ENCODE measurements around the gene ETV1.

DNA sequence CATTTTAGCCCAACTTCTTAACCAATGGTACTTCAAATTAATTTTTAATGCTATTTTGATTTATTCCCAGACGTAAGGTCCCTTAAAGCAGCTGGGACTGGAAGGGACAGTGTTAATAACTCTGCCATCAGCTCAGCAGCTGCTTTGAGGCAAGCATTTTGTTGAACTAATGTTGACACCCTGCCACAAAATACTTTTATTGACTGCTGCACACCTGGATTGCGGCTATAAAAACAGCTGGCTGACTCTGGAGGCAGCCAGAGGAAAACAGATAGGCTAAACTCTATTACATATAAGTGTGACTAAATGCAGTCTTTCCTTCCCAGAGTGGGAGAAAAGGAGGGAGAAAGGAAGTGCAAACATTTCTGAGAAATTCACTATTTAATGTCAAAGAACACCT is 77.6 kb downstream of the ETV1 start:
- TF ChIP-seq CTCF (IDR thresholded peaks at IDR 0.05; ENCODE audit: poor library complexity, severe bottlenecking) (no peak), TAF1 (IDR thresholded peaks at IDR 0.05; ENCODE audit: low read depth) (no peak), POLR2AphosphoS5 (IDR thresholded peaks at IDR 0.05) (no peak), RAD21 (conservative IDR thresholded peaks at IDR 0.05) (no peak)
- TF ChIP-seq, protein P1, sequence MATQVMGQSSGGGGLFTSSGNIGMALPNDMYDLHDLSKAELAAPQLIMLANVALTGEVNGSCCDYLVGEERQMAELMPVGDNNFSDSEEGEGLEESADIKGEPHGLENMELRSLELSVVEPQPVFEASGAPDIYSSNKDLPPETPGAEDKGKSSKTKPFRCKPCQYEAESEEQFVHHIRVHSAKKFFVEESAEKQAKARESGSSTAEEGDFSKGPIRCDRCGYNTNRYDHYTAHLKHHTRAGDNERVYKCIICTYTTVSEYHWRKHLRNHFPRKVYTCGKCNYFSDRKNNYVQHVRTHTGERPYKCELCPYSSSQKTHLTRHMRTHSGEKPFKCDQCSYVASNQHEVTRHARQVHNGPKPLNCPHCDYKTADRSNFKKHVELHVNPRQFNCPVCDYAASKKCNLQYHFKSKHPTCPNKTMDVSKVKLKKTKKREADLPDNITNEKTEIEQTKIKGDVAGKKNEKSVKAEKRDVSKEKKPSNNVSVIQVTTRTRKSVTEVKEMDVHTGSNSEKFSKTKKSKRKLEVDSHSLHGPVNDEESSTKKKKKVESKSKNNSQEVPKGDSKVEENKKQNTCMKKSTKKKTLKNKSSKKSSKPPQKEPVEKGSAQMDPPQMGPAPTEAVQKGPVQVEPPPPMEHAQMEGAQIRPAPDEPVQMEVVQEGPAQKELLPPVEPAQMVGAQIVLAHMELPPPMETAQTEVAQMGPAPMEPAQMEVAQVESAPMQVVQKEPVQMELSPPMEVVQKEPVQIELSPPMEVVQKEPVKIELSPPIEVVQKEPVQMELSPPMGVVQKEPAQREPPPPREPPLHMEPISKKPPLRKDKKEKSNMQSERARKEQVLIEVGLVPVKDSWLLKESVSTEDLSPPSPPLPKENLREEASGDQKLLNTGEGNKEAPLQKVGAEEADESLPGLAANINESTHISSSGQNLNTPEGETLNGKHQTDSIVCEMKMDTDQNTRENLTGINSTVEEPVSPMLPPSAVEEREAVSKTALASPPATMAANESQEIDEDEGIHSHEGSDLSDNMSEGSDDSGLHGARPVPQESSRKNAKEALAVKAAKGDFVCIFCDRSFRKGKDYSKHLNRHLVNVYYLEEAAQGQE (IDR thresholded peaks at IDR 0.05; ENCODE audit: borderline replicate concordance) = no peak

Data from neural cell (in vitro differentiated cells).